Measurements from ENCODE around the gene KRT35.

Gene KRT35

DNA sequence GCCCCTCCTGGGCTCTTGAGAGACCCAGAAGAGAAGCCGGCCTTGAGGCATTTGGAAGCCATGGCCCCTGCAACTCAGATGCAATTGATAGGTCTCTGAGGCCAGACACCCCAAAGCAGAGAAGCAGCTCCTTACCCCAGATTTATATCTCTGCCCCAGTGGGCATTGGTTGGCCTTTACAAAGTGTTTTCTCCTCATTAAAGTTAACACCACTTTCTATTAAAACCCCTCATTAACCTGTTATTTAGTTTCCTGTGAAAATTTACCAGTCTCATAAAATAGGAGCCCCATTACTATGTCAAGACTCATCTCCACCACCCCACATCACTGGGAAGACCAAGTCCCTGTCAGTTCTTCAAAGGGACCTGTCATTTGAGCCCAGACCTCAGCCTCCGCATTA is at the start of gene KRT35:
Gene KRT35 (minus strand): TSS at position 116 of the 400 bp plus-strand sequence. CDS start 54 bp downstream, at position 62.
- H3K4me3 ChIP-seq (ENCODE audit: low read depth, low read length): no peak within 1 kb of the TSS
- DNase-seq (ENCODE audit: low read depth): no peak
- TF ChIP-seq MAX (IDR thresholded peaks at IDR 0.05; ENCODE audit: low read depth, low read length) (no peak), CTCF (IDR thresholded peaks at IDR 0.05; ENCODE audit: low read depth, low read length) (no peak), POLR2A (IDR thresholded peaks at IDR 0.05; ENCODE audit: extremely low read depth, insufficient read length) (no peak), MYC (IDR thresholded peaks at IDR 0.05; ENCODE audit: low read depth, low read length) (no peak)

- H3K4me3 ChIP-seq (ENCODE audit: low read depth, low read length): no peak overlapping the region
- peak; percentile 52 for DNase-seq (ENCODE audit: low read depth)
- TF ChIP-seq POLR2A (IDR thresholded peaks at IDR 0.05; ENCODE audit: extremely low read depth, insufficient read length) (no peak), CTCF (IDR thresholded peaks at IDR 0.05; ENCODE audit: low read depth, low read length) (no peak), MYC (IDR thresholded peaks at IDR 0.05; ENCODE audit: low read depth, low read length) (no peak), MAX (IDR thresholded peaks at IDR 0.05; ENCODE audit: low read depth, low read length) (no peak)
Measured at GRCh38 chr17:41530062-41531048, 49.4 kb upstream of the KRT35 start.

GRCh38 chr17:41529491-41529915 is 48.6 kb upstream of the KRT35 start:
- DNase-seq (ENCODE audit: low read depth): peak; percentile 20
- no peak for TF ChIP-seq CTCF (IDR thresholded peaks at IDR 0.05; ENCODE audit: low read depth, low read length)
- no peak for TF ChIP-seq MAX (IDR thresholded peaks at IDR 0.05; ENCODE audit: low read depth, low read length)
- no peak for TF ChIP-seq POLR2A (IDR thresholded peaks at IDR 0.05; ENCODE audit: extremely low read depth, insufficient read length)
- TF ChIP-seq MYC (IDR thresholded peaks at IDR 0.05; ENCODE audit: low read depth, low read length): no peak
- no peak overlapping the region for H3K4me3 ChIP-seq (ENCODE audit: low read depth, low read length)

- no peak overlapping the region for H3K4me3 ChIP-seq (ENCODE audit: low read depth, low read length)
- TF ChIP-seq CTCF (IDR thresholded peaks at IDR 0.05; ENCODE audit: low read depth, low read length): no peak
- no peak for TF ChIP-seq MYC (IDR thresholded peaks at IDR 0.05; ENCODE audit: low read depth, low read length)
- no peak for TF ChIP-seq POLR2A (IDR thresholded peaks at IDR 0.05; ENCODE audit: extremely low read depth, insufficient read length)
- no peak for TF ChIP-seq MAX (IDR thresholded peaks at IDR 0.05; ENCODE audit: low read depth, low read length)
- DNase-seq (ENCODE audit: low read depth): no peak
Measured at GRCh38 chr17:41528959-41529353, 48.0 kb upstream of the KRT35 start.

DNA sequence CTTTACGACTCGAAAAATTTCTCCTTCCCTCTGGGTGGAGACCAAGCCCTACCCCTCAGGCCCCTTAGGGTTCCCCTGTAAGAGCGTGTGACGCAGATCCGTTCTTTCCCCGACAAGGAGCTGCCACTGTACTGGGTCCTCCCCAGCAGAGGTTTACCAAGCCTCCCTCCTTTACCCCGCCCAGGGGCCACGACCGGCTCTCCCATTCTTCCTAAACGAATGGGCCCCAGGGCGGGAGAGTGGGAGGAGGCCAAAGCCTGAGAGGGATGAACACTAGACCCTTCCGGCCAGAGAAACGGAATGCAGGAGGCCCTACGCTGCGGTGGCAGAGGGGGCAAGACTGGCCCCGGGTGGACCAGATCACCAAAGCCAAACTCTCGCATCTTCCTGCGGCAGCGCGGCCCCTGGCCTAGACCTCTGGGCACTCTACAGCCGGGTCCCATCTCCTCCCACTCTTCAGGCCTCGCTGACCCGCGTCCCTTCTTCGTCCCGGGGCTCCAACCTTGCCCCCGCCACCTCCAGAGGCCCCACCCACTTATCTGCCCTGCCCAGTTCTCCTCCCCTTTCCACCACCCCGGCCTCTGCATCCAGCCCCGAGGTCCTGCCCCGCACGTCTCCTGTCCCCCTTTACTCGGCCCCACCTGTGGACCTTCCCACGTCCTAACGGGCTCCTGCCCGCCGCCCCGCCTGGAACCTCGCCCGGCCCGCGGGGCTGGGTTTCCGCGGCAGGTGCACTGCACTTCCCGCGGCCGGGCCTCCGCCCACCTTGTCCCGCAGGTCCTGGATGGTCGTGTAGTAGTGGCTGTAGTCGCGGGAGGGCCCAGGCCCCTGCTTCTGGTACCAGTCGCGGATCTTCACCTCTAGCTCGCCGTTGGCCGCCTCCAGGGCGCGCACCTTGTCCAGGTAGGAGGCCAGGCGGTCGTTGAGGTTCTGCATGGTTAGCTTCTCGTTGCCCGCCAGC is 46.4 kb upstream of the KRT35 start:
- TF ChIP-seq CTCF (IDR thresholded peaks at IDR 0.05; ENCODE audit: low read depth, low read length): no peak
- no peak for TF ChIP-seq MYC (IDR thresholded peaks at IDR 0.05; ENCODE audit: low read depth, low read length)
- no peak for TF ChIP-seq POLR2A (IDR thresholded peaks at IDR 0.05; ENCODE audit: extremely low read depth, insufficient read length)
- TF ChIP-seq MAX (IDR thresholded peaks at IDR 0.05; ENCODE audit: low read depth, low read length): no peak
- H3K4me3 ChIP-seq (ENCODE audit: low read depth, low read length): no peak overlapping the region
- no peak for DNase-seq (ENCODE audit: low read depth)

All from NB4 (cell line).